T-helper 1 cell treated with Interleukin-12 subunit alpha and Interleukin-12 subunit beta and Interleukin-4 antibody, amounts not matched to agents 30 μg/mL and 1 μg/mL, for 36 hours (primary cell): ENCODE data around the gene ZCWPW1.
"Not testable (repeated sequence)": the region's sequence is repeated elsewhere in the genome, so short reads cannot be mapped to it uniquely, and the experiment has no call there.

Source experiments
- H3K27ac Mint-ChIP-seq: one replicate; pipeline ENCODE4 v1.8.0; 2021; ENCODE audit warnings: mild to moderate bottlenecking, mixed read lengths
- H3K27me3 Mint-ChIP-seq: one replicate; pipeline ENCODE4 v1.8.0; 2021; ENCODE audit warnings: low read depth, mixed read lengths
- H3K36me3 Mint-ChIP-seq: one replicate; pipeline ENCODE4 v1.8.0; 2021; ENCODE audit warnings: low read depth, mixed read lengths
- H3K4me1 Mint-ChIP-seq: one replicate; pipeline ENCODE4 v1.8.0; 2021; ENCODE audit warnings: low read depth, mixed read lengths
- H3K4me3 Mint-ChIP-seq: one replicate; pipeline ENCODE4 v1.8.0; 2021; ENCODE audit warnings: mild to moderate bottlenecking, moderate library complexity, mixed read lengths
- H3K9me3 Mint-ChIP-seq: one replicate; pipeline ENCODE4 v1.8.0; 2021; ENCODE audit warnings: mixed read lengths

The ZCWPW1 gene

GRCh38 chr7:100441641-100442535, 13.4 kb upstream of the ZCWPW1 start:
- no peak overlapping the region for H3K27ac Mint-ChIP-seq
- no peaks in the 10 kb centered on the region for H3K9me3 Mint-ChIP-seq
- H3K27me3 Mint-ChIP-seq, result no peaks in the 10 kb centered on the region
- peaks cover 11% of the 10 kb centered on the region for H3K4me1 Mint-ChIP-seq
- H3K4me3 Mint-ChIP-seq, result no peak overlapping the region
- no peaks in the 10 kb centered on the region for H3K36me3 Mint-ChIP-seq

DNA sequence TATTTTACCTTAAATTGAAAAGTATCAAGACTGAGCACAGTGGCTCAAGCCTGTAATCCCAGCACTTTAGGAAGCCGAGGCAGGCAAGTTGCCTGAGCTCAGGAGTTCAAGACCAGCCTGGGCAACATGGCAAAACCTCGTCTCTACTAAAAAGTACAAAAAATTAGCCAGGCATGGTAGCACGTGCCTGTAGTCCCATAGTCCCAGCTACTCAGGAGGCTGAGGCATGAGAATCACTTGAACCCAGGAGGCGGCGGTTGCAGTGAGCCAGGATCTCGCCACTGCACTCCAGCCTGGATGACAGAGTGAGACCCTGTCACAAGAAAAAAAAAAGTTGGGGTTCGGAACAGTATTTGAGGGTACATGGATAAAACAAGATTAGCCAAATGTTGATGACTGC, 10.7 kb upstream of the ZCWPW1 start:
- peaks cover 16% of the 10 kb centered on the region for H3K36me3 Mint-ChIP-seq
- H3K4me1 Mint-ChIP-seq, result peaks cover 12% of the 10 kb centered on the region
- H3K27me3 Mint-ChIP-seq, H3K9me3 Mint-ChIP-seq, H3K27ac Mint-ChIP-seq, H3K4me3 Mint-ChIP-seq: not testable (repeated sequence)

DNA sequence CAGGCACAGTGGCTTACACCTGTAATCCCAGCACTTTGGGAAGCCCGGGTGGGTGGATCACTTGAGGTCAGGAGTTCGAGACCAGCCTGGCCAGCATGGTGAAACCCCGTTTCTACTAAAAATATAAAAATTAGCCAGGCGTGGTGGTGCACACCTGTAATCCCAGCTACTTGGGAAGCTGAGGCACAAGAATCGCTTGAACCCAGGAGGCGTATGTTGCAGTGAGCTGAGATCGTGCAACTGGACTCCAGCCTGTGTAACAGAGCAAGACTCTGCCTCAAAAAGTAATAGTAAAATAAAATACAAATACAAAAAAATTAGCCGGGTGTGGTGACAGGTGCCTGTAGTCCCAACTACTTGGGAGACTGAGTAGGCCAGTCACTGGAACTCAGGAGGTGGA, 10.2 kb upstream of the ZCWPW1 start:
- H3K27me3 Mint-ChIP-seq, H3K4me3 Mint-ChIP-seq, H3K27ac Mint-ChIP-seq, H3K9me3 Mint-ChIP-seq: not testable (repeated sequence)
- Mint-ChIP-seq H3K4me1 (peaks cover 15% of the 10 kb centered on the region), H3K36me3 (peaks cover 21% of the 10 kb centered on the region)

DNA sequence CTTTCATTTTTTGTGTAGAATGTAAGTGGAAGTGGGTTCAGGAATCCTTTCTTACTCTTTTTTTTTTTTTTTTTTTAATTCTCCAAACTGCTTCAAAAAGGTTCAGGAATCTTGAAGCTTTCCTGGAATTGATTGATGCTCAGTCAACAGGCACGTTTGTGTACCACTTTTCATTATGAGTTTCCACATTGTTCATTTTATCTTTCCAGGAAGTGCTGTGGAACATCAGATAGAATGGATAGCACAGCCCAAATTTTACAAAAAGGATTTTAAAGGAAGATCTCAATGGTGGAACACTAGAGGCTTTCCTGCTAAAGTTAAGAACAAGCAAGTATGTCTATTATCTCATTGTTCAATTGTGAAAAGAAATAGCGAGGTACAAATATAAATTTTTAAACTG, 9.7 kb upstream of the ZCWPW1 start:
- peaks cover 19% of the 10 kb centered on the region for H3K4me1 Mint-ChIP-seq
- H3K9me3 Mint-ChIP-seq, result no peaks in the 10 kb centered on the region
- no peak overlapping the region for H3K27ac Mint-ChIP-seq
- no peak overlapping the region for H3K4me3 Mint-ChIP-seq
- H3K36me3 Mint-ChIP-seq, result peaks cover 23% of the 10 kb centered on the region
- H3K27me3 Mint-ChIP-seq, result no peaks in the 10 kb centered on the region

DNA sequence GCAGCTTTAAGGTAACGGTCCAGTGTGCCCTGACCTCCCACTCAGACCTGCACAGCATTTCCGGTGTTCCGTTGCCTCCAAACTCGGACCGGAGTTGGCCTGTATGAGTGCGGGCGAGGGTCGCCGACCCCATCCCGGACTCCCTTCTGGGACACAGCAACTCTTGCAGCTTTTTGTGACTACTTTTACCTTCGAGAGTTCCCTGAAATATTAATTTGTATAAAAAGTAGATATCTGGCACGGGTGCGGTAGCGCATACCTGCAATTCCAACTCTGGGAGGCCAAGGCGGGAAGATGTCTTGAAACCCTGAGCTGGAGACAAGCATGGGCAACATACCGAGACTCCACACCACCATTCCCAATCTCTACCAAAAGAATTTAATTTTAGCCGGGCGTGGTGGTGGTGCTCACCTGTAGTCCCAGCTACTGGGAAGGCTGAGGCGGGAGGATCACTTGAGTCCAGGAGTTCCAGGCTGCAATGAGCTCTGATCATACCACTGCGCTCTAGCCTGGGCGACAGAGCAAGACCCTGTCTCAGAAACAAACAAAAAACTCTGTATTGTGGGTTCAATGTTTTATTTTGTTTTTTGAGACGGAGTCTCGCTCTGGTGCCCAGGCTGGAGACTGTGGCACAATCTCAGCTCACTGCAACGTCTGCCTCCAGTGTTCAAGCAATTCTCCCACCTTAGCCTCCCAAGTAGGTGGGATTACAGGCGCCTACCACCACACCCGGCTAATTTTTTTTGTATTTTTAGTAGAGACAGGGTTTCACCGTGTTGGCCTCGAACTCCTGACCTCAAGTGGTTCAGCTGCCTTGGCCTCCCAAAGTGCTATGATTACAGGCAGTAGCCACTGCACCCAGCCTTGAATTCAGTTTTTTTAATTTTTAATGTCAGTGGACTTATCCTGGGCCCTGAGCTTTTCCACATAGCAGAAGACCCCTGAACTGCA, 8.9 kb upstream of the ZCWPW1 start:
- H3K4me1 Mint-ChIP-seq, result peaks cover 26% of the 10 kb centered on the region
- H3K4me3 Mint-ChIP-seq, result peak overlapping the region; percentile 28
- no peak overlapping the region for H3K27ac Mint-ChIP-seq
- H3K27me3 Mint-ChIP-seq, result no peaks in the 10 kb centered on the region
- H3K36me3 Mint-ChIP-seq, result peaks cover 28% of the 10 kb centered on the region
- H3K9me3 Mint-ChIP-seq, result no peaks in the 10 kb centered on the region

DNA sequence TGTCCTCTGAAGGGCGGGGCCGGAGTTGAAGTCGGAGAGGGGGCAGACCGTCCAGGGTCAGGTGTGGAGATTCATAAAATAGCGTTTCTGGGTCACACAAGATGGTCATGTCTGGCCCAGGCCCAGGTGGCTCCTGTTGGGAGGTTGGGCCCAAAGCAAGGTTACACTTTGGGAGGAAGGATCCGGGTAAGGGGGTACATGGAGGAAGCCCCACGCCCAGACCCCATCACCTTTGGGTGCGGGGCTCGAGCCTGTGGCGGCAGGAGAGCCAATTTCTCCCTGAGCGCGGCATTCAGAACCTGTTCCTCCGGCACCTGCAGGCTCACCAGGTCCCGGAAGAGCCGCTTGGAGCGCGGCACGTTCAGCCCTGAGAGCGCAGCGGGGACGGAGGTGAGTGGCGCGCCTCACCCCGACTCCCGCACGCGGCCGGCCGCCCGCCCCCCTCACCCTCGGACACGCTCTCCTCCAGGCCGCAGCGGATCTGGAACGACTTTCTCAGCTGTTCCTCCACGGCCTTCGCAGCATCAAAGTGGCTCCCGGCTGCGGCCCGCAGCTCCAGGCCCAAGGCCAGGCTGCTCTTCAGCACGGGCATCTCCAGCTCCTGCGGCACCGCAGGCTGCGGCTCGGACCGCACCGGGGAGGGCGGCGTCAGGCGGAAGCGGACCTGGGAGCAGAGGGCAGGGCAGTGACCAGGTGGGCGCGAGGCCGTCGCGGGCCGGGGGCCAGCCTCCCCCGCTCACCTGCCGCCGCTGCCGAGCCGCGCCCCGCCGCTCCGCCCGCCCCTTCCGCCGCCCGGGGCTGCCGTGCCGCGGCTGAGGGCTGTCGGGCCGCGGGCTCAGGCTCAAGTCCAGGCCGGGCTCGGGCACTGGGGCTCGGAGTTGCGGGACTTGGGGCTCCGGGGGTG, 7.2 kb upstream of the ZCWPW1 start:
- no peaks in the 10 kb centered on the region for H3K27me3 Mint-ChIP-seq
- H3K4me1 Mint-ChIP-seq, result peaks cover 37% of the 10 kb centered on the region
- H3K27ac Mint-ChIP-seq, result peak overlapping the region; percentile 87
- no peaks in the 10 kb centered on the region for H3K9me3 Mint-ChIP-seq
- peak overlapping the region; percentile 89 for H3K4me3 Mint-ChIP-seq
- peaks cover 33% of the 10 kb centered on the region for H3K36me3 Mint-ChIP-seq

DNA sequence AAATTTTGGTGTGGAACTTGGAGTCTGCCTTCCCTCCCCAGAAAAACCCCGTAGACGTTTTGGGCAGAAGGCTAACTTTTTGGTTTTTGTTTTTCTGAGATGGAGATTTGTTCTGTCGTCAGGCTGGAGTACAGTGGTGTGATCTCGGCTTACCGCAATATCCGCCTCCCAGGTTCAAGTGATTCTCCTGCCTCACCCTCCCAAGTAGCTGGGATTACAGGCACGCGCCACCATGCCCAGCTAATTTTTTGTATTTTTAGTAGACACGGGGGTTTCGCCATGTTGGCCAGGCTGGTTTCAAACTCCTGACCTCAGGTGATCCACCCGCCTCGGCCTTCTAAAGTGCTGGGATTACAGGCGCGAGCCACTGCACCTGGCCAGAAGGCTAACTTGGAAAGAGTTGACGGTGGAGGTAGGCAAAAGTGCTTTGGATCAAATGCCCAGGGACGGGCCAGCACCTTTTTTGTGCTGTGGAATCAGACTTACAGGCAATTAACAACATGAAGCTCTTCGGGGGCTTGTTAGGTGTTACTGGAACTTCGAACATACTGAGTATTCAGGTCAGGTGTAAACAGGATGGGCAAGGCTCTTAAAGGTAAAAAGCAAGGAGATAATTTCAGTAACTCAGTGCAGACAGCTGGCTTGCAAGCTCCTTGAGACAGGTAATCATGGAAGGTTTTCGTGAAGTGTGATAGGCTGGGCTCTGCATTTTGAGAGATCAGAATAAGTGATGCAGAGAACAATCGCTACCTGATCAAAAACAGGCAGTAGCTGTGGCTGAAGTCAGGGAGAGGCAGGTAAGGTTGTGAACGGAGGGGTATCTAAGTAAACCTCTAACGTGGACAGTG, 6.0 kb upstream of the ZCWPW1 start:
- no peaks in the 10 kb centered on the region for H3K9me3 Mint-ChIP-seq
- H3K4me1 Mint-ChIP-seq, result peaks cover 42% of the 10 kb centered on the region
- H3K4me3 Mint-ChIP-seq, result peak overlapping the region; percentile 89
- H3K27me3 Mint-ChIP-seq, result peaks cover 2% of the 10 kb centered on the region
- peaks cover 35% of the 10 kb centered on the region for H3K36me3 Mint-ChIP-seq
- peak overlapping the region; percentile 87 for H3K27ac Mint-ChIP-seq

GRCh38 chr7:100433592-100434296, 5.2 kb upstream of the ZCWPW1 start:
- Mint-ChIP-seq H3K27me3 (peaks cover 6% of the 10 kb centered on the region), H3K4me1 (peaks cover 46% of the 10 kb centered on the region), H3K9me3 (no peaks in the 10 kb centered on the region), H3K36me3 (peaks cover 39% of the 10 kb centered on the region), H3K27ac (peak overlapping the region; percentile 60), H3K4me3 (peak overlapping the region; percentile 25)

- Mint-ChIP-seq H3K4me3 (peak overlapping the region; percentile 10), H3K27me3 (peaks cover 6% of the 10 kb centered on the region), H3K36me3 (peaks cover 39% of the 10 kb centered on the region), H3K4me1 (peaks cover 46% of the 10 kb centered on the region), H3K27ac (peak overlapping the region; percentile 60), H3K9me3 (no peaks in the 10 kb centered on the region)
Observed at GRCh38 chr7:100433276-100433591, 4.7 kb upstream of the ZCWPW1 start.

- Mint-ChIP-seq H3K4me3 (peak overlapping the region; percentile 10), H3K4me1 (peaks cover 46% of the 10 kb centered on the region), H3K36me3 (peaks cover 41% of the 10 kb centered on the region), H3K27ac (no peak overlapping the region), H3K27me3 (peaks cover 6% of the 10 kb centered on the region), H3K9me3 (no peaks in the 10 kb centered on the region)
Observed at GRCh38 chr7:100432621-100433275, 4.2 kb upstream of the ZCWPW1 start.

DNA sequence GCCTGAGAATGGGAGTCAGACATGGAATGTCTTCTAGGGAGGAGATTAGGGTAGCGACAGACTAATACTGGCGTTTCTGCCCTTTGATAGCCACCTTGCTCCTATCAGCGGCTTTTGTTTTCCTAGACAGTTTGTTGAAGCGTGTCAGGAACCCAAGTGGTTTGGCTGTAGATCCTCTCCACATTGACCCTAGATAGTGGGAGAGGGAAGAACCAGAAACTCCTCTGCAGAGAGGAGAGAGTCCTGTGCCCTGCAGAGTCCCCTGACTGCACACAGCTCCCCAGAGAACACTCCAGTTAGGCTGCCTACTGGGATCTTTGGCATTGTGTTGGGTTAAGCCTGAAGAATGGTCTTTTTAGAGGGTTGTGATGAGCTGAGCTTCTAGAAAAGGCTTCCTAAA, 3.5 kb upstream of the ZCWPW1 start:
- Mint-ChIP-seq H3K27ac (peak overlapping the region; percentile 69), H3K4me1 (peaks cover 46% of the 10 kb centered on the region), H3K27me3 (peaks cover 6% of the 10 kb centered on the region), H3K9me3 (no peaks in the 10 kb centered on the region), H3K36me3 (peaks cover 41% of the 10 kb centered on the region), H3K4me3 (peak overlapping the region; percentile 65)

DNA sequence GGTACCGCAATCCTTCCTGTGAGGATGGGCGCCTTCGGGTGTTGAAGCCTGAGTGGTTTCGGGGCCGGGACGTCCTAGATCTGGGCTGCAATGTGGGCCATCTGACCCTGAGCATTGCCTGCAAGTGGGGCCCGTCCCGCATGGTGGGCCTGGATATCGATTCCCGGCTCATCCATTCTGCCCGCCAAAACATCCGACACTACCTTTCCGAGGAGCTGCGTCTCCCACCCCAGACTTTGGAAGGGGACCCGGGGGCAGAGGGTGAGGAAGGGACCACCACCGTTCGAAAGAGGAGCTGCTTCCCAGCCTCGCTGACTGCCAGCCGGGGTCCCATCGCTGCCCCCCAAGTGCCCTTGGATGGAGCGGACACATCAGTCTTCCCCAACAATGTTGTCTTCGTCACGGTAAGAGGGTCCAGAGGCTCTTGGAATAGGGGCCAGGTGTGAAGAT, 2.8 kb upstream of the ZCWPW1 start:
- H3K36me3 Mint-ChIP-seq, result peaks cover 39% of the 10 kb centered on the region
- H3K4me3 Mint-ChIP-seq, result peak overlapping the region; percentile 65
- peaks cover 46% of the 10 kb centered on the region for H3K4me1 Mint-ChIP-seq
- H3K27me3 Mint-ChIP-seq, result peaks cover 6% of the 10 kb centered on the region
- no peaks in the 10 kb centered on the region for H3K9me3 Mint-ChIP-seq
- H3K27ac Mint-ChIP-seq, result peak overlapping the region; percentile 69
